ENCODE data around the gene SPNS2.

Gene SPNS2

DNA sequence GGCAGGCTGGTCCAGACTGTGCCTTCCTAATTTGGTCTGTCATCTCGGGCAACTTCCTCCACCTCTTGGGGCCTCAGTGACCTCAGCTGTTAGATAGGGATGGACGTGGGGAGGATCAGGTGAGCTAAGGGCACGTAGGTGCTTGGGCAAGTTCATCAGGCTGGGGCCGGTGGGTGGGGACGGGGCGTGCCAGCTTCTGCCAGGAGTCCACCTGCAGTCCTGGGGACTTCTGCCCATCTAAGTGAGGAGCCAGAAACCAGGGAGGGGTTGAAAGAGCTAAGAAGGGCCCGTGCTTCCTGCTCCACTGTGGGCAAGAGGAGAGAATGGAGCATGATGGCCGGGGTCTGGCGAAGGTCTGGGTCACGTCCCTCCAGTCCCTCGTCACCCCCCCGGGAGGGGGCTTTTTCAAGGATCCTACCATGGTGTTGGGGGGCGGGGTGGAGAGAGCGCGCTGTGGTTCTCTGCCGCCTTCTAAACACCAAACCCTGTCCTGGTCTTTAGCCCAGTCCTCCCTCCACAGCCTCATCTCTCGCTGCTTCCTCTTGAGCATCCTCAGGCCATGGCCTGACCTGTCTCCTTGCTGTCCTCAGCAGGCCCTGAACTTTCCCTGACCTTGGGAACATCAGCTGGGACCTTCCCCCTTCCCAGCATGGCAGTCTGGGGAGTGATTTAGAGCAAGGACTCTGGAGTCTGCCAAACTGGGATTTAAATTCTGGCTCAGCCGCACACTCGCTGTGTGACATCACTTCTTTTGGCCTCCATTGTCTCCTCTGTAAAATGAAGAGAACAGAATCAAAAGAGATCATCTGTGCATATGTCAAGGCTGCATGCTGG, 21.6 kb downstream of the SPNS2 start:
- DNase-seq (ENCODE audit: low read depth in 2 of 2), result no peak

- no peak for DNase-seq (ENCODE audit: low read depth in 2 of 2)
These were observed 22.4 kb downstream of the SPNS2 start for GRCh38 chr17:4520894-4521600.

GRCh38 chr17:4522661-4523060, 24.0 kb downstream of the SPNS2 start:
- DNase-seq (ENCODE audit: low read depth in 2 of 2), result no peak

DNA sequence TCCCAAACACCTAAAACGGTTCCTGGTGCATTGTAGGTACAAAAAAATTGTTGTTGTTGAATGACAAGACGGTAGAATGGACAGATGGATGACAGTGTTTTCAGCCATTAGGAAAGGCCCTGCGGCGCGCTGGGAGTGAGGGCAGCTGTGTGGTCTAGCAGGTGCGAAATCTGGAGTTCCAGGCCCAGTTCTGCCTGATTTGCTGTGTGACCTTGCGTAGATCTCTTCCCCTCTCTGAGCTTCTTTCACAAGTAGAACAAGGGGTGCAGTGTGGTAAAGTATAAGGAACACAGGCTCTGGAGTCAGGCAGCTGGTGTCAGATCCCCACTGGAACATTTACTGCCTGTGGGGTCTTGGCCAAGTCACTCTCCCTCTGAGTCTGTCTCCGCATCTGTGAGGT, 25.3 kb downstream of the SPNS2 start:
- DNase-seq (ENCODE audit: low read depth in 2 of 2), result no peak

DNA sequence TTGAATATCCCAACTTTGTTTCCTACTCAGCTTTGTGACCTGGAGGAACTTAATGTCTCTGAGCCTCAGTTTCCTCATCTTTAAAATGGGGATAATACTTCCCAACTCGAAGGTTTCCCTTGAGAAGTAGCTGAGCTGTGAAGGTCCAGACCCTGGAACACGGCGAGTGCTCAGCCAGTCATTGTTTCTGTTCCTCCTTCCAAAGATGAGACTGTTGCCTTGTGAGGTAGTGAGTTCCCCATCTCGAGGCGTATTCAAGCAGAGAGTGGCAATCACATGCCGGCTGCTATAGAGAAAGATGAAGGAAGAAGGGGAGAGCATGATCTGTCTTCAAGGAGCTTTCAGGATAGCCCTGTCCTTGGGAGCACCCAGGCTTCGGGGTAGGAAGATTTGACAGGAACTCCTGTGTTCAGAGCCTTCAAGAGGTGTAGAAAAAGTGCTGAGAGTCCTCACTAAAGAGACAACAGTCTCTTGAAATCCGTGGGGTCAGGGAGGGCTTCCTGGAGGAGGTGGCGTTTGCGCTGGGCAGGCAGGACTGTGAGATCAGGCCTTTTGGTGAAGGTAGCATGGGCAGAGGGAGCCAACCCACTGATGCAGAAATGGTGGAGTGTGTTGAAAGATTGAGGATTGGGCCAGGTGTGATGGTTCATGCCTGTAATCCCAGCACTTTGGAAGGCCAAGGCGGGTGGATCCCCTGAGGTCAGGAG, 27.2 kb downstream of the SPNS2 start:
- no peak for DNase-seq (ENCODE audit: low read depth in 2 of 2)

- DNase-seq (ENCODE audit: low read depth in 2 of 2), result no peak
These were observed 28.5 kb downstream of the SPNS2 start for GRCh38 chr17:4527134-4527533.

DNA sequence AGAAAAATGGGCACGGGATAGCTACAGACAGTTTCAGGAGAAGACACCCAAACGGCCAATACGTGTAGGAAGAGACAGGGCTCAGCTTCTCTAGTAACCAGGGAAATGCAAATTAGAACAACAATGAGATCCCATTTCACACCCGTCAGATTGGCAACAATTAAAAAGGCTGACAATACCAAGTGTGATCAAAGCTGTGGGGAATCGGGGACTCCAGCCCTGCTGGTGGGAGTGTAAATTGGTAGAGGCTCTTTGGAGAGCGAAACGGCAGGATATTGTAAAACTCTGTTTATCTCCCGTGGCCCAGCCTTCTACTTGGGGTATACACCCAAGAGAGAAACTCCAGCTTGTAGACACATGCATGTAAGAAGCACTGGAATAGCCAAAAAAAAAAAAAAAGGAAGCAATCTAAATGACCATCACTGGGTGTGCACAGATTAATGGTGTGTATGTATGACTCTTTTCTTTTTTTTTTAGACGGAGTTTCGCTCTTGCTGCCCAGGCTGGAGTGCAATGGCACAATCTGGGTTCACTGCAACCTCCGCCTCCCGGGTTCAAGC, 29.0 kb downstream of the SPNS2 start:
- DNase-seq (ENCODE audit: low read depth in 2 of 2), result no peak

- no peak for DNase-seq (ENCODE audit: low read depth in 2 of 2)
These were observed 31.0 kb downstream of the SPNS2 start for GRCh38 chr17:4529533-4530152.

GRCh38 chr17:4530799-4531730, 32.4 kb downstream of the SPNS2 start:
- no peak for DNase-seq (ENCODE audit: low read depth in 2 of 2)

DNA sequence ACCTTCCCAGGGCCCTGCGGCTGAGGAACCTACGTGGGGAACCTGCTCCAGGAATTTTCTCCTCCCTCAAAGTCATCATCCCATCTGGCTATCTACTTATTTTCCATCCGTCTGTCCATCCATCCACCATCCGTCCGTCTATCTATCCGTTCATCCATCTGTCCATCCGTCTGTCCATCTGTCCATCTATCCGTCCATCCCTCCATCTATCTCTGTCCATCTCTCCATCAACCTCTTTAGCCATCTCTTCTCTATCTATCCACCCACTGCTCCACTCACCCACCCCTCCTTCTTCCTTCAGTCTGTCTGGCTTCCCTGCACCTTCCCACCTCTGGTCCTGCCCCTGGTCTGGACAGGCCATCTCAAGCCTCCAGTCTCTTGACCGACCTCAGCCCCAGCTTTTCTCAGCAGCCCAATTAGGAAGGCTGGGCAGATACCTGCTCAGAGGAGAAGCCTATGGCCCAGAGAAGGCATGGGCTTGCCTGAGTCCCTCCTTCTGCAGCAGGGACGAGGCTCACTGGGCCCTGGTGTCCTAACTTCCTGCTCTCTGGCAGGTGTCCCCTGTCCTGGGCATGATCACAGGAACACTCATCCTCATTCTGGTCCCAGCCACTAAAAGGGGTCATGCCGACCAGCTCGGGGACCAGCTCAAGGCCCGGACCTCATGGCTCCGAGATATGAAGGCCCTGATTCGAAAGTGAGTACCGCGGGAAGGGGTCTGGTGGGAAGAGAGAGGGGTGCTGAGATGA, 33.5 kb downstream of the SPNS2 start:
- DNase-seq (ENCODE audit: low read depth in 2 of 2), result no peak

- no peak for DNase-seq (ENCODE audit: low read depth in 2 of 2)
These were observed 34.3 kb downstream of the SPNS2 start for GRCh38 chr17:4532860-4533522.

DNA sequence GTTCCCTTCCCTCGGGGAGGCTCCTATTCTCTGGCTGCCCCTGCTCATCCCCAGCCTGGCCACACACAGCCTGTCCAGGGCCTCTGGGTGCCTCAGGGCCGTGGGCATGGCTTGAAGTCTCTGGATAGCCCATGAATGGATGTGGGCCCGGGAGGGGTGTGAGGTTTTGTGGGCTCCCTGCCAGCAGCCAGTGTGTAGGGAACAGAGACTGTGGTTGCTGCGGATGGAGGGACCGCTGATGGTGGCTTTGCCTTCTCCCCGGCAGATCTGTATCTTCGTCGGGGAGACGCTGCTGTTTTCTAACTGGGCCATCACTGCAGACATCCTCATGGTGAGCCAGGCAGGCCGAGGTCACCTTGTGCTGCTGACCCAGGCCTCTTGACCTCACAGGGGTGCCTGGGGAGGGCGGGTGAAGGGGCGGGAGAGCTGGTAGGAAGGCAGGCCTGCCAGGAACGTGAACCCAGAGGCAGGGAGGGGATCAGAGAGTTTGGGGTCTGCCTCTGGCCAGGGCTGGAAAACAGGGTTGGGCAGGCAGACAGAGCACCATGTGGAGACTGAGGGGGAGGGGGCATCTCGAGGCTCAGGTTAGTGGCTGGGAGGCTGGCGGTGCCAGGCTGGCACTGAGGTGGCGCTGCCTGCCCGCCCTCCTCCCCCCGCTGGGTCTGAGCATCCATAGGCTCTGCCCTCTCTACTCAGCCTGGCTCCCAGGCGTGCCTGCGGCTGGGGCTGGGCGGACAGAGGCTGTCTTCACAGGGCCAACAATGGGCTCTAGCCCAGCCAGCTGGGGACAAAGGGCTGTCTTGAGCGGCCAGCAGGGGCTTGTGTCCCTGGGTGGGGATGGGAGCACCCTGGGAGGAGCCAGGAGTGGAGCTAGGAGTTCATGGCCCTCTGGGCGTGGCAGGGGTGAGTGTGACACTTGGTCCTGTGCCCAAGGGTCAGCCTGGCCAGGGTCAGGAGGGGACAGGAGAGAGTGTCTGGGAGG, 35.1 kb downstream of the SPNS2 start:
- DNase-seq (ENCODE audit: low read depth in 2 of 2), result no peak

GRCh38 chr17:4534515-4534914, 35.8 kb downstream of the SPNS2 start:
- DNase-seq (ENCODE audit: low read depth in 2 of 2), result no peak

DNA sequence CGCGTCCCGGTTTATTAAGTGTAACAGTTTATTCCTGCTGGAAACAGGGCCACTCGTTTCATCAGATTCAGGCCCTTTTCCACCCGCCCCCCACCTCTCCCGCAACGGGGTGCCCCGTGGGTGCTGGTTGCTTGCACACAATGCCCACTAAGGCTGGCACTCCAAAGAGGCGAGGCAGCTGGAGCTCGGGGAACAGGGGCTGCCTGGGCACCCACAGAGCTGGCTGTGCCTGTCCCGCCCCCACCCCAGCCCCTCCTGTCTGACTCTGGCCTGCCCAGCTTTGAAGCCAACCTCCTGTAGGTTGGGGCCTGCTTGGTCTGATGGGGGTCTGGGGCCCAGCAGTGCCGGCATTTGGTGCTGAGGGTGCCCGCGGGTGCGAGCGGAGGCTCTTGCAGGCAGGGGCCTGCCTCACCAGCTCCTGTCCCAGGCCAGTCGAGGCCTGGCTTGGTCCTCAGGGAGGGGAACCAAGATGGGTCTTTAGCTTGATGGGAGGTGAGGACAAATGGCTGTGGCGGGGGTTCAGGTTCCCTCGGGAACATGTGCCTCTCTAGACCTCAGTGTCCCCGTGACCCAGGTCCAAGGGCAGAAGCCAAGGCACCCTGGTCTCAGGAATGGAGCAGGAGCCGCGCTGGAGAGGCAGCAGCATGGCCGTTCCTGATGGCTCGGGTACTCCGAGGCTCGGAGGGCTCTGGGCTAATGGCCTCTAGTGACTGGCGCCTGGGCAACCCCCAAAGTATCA, 36.4 kb downstream of the SPNS2 start:
- DNase-seq (ENCODE audit: low read depth in 2 of 2), result no peak

- DNase-seq (ENCODE audit: low read depth in 2 of 2), result no peak
These were observed 37.1 kb downstream of the SPNS2 start for GRCh38 chr17:4535667-4536258.

GRCh38 chr17:4536259-4536741, 37.6 kb downstream of the SPNS2 start:
- DNase-seq (ENCODE audit: low read depth in 2 of 2), result no peak
